HG03442 (cell line): ENCODE measurements around the gene TMPRSS6.
"Not testable (repeated sequence)": the region's sequence is repeated elsewhere in the genome, so short reads cannot be mapped to it uniquely, and the experiment has no call there.

ENCODE experiments used
- ATAC-seq: cut with Tn5 transposase; IDR thresholded peaks from one replicate; pipeline ENCODE4 v1.9.1; 2021; ENCODE audit warnings: mild to moderate bottlenecking, moderate library complexity; ENCODE audit not compliant: unreplicated experiment

The TMPRSS6 gene

GRCh38 chr22:37090920-37091695 lies 18.4 kb downstream of the TMPRSS6 start:
- no peak for ATAC-seq

- ATAC-seq, result no peak
Measured at GRCh38 chr22:37089434-37089833, 20.1 kb downstream of the TMPRSS6 start.

- ATAC-seq, result no peak
Measured at GRCh38 chr22:37088750-37089408, 20.6 kb downstream of the TMPRSS6 start.

DNA sequence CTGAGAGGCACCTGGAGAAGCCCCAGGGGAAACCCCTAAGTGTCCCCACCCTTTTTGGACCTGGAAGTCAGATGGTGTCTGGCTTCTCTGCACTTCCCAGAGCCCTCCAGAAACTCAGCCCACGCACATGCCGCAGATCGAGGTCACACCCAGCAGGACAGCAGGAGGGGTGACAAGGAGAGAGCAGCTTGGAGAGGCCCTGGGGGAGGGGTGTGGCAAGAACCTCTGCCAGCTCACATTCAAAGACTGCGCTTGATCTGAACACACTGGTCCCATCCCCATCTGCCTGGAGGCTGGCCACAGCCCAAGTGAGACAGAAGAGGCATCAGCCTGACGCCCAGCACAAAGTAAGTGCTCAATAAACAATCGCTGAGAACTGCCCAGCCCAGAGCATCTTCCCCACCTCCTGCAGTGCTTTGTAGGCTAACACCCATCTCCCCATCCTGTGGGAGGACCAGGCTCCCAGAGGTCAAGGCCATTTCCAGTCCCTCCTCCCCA lies 21.4 kb downstream of the TMPRSS6 start:
- ATAC-seq, result no peak

- ATAC-seq, result no peak
Measured at GRCh38 chr22:37086184-37086583, 23.3 kb downstream of the TMPRSS6 start.

DNA sequence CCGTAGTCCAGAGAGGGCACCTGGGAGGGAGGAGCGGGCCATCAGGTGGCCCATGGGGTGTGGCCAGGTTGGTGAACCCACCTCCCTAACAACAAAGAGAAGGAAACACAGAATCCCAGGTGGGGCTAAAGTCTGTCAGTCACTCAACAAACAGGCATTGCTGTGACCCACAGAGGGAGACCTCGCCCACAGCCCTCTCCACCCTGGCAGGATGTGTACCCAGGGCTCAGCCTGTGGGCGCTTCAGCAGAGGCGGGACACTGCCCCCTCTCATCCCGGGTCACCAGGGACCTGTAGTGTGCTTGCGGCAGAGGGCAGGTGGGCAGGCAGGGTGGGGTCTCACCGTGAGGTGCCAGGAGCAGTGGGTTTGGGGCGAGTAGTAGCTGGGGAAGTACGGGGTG lies 25.1 kb downstream of the TMPRSS6 start:
- ATAC-seq, result no peak

DNA sequence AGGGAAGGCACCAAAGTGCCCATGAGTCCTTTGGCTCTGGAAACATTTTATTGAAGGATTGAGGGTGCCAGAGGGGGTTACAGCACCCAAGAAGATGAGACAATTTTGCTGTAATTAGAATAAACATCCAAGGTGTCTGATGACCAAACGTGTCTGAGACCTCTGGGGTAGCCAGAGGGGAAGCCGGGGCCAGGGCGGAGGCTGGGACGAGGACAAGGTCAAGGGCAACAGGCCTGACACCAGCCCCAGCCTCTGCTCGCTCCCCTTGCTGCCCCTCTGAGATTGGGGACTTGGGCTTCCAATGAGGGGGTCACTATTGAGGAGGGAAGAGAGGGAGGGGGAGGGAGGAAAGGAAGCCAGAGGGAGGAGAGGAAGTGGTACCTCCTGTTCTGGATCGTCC lies 25.6 kb downstream of the TMPRSS6 start:
- ATAC-seq, result no peak

- no peak for ATAC-seq
Measured at GRCh38 chr22:37082251-37082873, 27.2 kb downstream of the TMPRSS6 start.

DNA sequence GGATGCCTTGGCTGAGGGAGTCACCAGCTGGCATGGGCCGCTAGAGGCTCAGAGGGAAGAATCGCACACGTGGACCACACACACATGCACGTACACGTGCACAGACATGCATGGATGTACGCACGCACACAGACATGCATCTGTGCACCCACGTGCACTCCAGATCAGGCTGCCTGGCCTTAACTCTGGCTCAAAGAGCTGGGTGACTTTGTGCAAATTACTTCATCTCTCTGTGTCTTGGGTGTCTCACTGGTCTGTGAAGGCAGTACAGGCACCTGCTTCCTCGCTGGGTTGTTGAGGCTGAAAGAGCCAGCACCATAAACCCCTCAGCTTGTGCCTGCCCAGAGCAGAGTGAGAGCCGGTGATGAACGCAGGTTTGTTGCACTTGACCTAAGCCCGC lies 28.7 kb downstream of the TMPRSS6 start:
- no peak for ATAC-seq

- ATAC-seq, result no peak
Measured at GRCh38 chr22:37080438-37080837, 29.1 kb downstream of the TMPRSS6 start.

DNA sequence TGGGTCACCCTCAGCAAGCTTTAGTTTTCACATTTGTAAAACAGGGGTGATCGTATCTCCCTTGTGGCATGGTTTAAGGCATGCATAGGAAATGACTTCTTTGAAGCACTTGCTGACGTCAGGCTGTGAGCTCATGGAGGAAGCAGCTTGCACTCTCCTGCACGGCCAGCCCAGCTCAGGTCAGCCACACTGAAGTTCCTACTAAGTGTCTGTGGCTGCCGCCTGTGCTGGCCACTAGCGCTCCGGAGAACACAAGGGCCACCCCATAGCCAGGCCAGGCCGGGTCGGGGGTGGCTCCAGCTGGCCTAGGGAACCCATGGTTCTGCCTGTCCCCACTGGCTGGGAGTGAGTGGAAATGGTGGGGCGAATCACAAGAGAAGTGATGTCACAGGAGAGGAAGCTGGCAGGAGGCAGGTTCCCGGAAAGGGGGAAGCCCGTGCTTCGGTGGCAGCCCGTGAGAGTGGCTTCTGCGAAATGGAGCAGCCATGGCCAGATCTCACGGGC lies 29.8 kb downstream of the TMPRSS6 start:
- ATAC-seq, result no peak

DNA sequence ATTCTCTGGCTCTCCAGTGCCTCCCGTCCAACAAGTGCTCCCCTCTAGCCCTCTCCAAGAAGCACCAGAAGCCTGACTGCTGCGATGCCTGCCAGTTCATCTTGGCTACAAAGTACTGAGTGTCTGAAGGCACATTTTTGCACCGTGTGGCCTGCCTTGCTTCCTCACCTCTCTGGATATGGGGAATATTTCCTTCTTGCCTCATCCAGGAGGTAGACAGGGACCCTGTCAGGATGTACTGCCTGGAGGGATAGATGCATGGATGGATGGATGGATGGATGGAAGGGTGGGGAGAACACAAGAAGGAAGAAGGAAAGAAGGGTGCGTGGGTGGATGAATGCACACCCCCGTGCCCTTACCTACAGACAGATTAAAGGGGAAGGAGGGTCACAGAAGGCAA lies 30.4 kb downstream of the TMPRSS6 start:
- no peak for ATAC-seq

- no peak for ATAC-seq
Measured at GRCh38 chr22:37077802-37078448, 31.6 kb downstream of the TMPRSS6 start.

GRCh38 chr22:37075822-37076433 lies 33.6 kb downstream of the TMPRSS6 start:
- ATAC-seq, result no peak

GRCh38 chr22:37075046-37075445 lies 34.5 kb downstream of the TMPRSS6 start:
- ATAC-seq, result no peak

- no peak for ATAC-seq
Measured at GRCh38 chr22:37074537-37074936, 35.0 kb downstream of the TMPRSS6 start.

DNA sequence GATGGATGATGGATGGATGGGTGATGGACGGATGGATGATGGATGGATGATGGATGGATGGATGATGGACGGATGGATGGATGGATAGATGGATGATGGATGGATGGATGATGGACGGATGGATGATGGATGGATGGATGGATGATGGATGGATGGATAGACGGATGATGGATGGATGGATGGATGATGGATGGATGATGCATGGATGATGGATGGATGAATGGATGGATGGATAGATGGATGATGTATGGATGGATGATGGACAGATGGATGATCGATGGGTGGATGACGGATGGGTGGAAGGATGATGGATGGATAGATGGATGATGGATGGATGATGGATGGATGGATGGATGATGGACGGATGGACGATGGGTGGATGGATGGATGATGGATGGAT lies 36.8 kb downstream of the TMPRSS6 start:
- ATAC-seq, result no peak

DNA sequence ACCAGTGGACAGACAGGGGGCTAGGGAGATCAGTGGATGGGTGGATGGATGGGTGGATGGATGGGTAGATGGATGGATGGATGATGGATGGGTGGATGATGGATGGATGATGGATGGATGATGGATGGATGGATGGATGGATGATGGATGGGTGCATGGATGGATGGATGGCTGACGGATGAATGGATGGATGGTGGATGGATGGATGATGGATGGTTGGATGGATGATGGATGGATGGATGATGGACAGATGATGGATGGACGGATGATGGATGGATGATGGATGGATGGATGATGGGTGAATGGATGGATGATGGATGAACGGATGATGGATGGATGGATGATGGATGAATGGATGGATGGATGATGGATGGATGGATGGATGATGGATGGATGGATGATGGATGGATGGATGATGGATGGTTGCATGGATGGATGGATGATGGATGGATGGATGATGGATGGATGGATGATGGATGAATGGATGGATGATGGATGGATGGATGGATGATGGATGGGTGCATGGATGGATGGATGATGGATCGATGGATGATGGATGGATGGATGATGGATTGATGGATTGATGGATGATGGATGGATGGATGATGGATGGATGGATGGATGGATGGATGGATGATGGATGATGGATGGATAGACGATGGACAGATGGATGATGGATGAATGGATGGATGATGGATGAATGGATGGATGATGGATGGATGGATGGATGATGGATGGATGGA lies 37.5 kb downstream of the TMPRSS6 start:
- ATAC-seq, result not testable (repeated sequence)

DNA sequence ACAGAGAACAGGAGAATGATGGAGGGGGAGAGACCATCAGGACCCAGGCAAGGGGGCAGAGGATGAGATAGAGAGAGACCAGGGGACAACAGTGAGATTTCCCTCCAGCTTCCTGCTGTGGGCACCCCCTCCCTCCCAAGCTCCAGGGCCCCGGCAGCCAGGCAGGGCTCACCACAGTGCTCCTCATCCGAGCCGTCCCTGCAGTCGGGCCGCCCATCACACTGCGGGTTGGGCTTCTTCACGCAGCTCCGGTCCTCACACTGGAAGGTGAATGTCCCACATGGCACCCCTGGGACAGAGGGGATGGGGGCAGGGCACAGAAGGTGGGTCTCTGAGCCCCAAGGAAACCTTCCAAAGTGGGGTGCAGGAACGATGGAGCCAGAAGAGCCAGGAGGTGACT lies 38.8 kb downstream of the TMPRSS6 start:
- ATAC-seq, result no peak

GRCh38 chr22:37070334-37070733 lies 39.2 kb downstream of the TMPRSS6 start:
- ATAC-seq, result no peak
